NCI-H2029 treated with DMSO at 0.1 percent for 48 hours (cell line): ENCODE data around the gene DSTYK.
A peak's percentile ranks its signal among the peaks of the same experiment; 100 is the strongest.

Experiments
- DNase-seq: peaks from one replicate; lab custom pipeline; 2025; lab: John Stamatoyannopoulos, UW

Gene DSTYK

GRCh38 chr1:205211169-205211838 lies at the start of gene DSTYK:
DSTYK (minus strand) TSS chr1:205211702; CDS start chr1:205211535, 167 bp downstream.
- DNase-seq: peak; percentile 79

- no peak for DNase-seq
Observed at GRCh38 chr1:205259998-205260397, 48.5 kb upstream of the DSTYK start.

- no peak for DNase-seq
Observed at GRCh38 chr1:205259324-205259832, 47.9 kb upstream of the DSTYK start.

- no peak for DNase-seq
Observed at GRCh38 chr1:205258719-205259118, 47.2 kb upstream of the DSTYK start.

GRCh38 chr1:205258261-205258691 lies 46.8 kb upstream of the DSTYK start:
- no peak for DNase-seq

GRCh38 chr1:205257735-205258134 lies 46.2 kb upstream of the DSTYK start:
- DNase-seq: no peak

GRCh38 chr1:205256951-205257625 lies 45.6 kb upstream of the DSTYK start:
- DNase-seq: no peak

GRCh38 chr1:205255941-205256780 lies 44.7 kb upstream of the DSTYK start:
- DNase-seq: peak; percentile 51

GRCh38 chr1:205251576-205251975 lies 40.1 kb upstream of the DSTYK start:
- no peak for DNase-seq

GRCh38 chr1:205250699-205251098 lies 39.2 kb upstream of the DSTYK start:
- DNase-seq: no peak

- DNase-seq: no peak
Observed at GRCh38 chr1:205249651-205250050, 38.1 kb upstream of the DSTYK start.

GRCh38 chr1:205248793-205249601 lies 37.5 kb upstream of the DSTYK start:
- peak; percentile 35 for DNase-seq

- no peak for DNase-seq
Observed at GRCh38 chr1:205247130-205247921, 35.8 kb upstream of the DSTYK start.

GRCh38 chr1:205246351-205247119 lies 35.0 kb upstream of the DSTYK start:
- no peak for DNase-seq

GRCh38 chr1:205245096-205245495 lies 33.6 kb upstream of the DSTYK start:
- no peak for DNase-seq

GRCh38 chr1:205244384-205244783 lies 32.9 kb upstream of the DSTYK start:
- no peak for DNase-seq

- DNase-seq: no peak
Observed at GRCh38 chr1:205243350-205244191, 32.1 kb upstream of the DSTYK start.

GRCh38 chr1:205241366-205242030 lies 30.0 kb upstream of the DSTYK start:
- DNase-seq: no peak

GRCh38 chr1:205240569-205240968 lies 29.1 kb upstream of the DSTYK start:
- DNase-seq: no peak
